HG03469 (cell line): Measurements from ENCODE around the gene GPR85.
"Not testable (repeated sequence)": the region's sequence is repeated elsewhere in the genome, so short reads cannot be mapped to it uniquely, and the experiment has no call there.

Experiments used
- ATAC-seq: cut with Tn5 transposase; IDR thresholded peaks from one replicate; pipeline ENCODE4 v1.9.1; 2021; ENCODE audit warnings: mild to moderate bottlenecking, moderate library complexity, moderate number of reproducible peaks; ENCODE audit not compliant: unreplicated experiment

Gene GPR85, protein sequence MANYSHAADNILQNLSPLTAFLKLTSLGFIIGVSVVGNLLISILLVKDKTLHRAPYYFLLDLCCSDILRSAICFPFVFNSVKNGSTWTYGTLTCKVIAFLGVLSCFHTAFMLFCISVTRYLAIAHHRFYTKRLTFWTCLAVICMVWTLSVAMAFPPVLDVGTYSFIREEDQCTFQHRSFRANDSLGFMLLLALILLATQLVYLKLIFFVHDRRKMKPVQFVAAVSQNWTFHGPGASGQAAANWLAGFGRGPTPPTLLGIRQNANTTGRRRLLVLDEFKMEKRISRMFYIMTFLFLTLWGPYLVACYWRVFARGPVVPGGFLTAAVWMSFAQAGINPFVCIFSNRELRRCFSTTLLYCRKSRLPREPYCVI

GRCh38 chr7:113086431-113086888 is at the start of gene GPR85:
TSS of gene GPR85 (minus strand) at chr7:113086827. CDS start at chr7:113084721, 2,106 bp downstream.
- ATAC-seq: no peak

DNA sequence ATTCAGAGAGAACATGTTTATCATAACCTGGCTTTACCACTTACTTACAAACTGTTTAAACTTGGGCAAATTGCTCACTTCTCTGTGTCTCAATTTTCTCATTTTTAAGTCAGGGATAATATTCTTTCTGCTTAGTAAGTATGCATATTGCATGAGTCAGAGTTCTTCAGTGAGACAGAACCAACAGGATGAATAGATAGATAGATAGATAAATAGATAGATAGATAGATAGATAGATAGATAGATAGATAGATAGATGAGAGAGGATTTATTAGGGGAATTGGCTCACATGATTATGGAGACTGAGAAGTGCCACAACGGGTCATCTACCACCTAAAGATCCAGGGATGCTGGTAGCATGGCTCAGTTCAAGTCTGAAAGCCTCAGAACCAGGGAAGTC is 47.4 kb upstream of the GPR85 start:
- no peak for ATAC-seq

DNA sequence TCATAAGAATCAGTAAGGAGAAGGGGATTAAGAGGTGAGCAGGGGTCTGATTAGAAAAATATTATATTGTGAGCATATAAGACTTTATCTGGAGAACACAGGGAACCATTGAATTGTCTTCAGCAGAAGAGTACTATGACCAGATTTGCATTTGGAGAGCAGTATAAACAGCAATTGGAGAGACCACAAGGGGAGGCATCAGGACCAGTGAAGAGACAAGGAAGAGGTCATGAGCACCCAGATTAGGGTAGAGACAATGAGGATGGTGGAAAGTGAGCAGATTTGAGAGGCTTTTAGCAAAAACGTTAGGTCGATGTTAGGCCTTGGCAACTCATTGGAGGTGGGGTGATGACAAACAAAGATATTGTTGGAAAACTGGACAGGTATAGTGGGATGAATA is 44.7 kb upstream of the GPR85 start:
- ATAC-seq: no peak

GRCh38 chr7:113128031-113128430 is 41.4 kb upstream of the GPR85 start:
- no peak for ATAC-seq

DNA sequence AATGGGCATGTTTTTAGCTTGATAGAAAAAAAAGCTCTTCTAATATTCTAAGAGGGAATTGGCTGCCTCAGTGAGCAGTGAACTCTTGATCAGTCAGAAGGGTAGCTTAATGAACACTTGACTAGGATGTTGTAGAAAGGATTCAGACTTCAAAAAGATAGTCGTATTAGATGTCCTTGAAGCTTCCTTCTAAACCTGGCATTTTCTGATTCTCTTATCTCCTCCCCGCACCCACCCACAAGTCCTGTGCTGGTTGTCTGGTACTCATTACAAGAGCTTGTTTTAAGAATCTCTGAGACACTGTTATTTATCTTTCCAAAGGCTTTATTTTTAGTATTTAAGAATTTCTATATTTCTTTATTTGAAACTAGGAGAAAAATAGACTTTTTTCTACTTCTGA is 39.1 kb upstream of the GPR85 start:
- no peak for ATAC-seq

- no peak for ATAC-seq
Observed at GRCh38 chr7:113122744-113123143, 36.1 kb upstream of the GPR85 start.

DNA sequence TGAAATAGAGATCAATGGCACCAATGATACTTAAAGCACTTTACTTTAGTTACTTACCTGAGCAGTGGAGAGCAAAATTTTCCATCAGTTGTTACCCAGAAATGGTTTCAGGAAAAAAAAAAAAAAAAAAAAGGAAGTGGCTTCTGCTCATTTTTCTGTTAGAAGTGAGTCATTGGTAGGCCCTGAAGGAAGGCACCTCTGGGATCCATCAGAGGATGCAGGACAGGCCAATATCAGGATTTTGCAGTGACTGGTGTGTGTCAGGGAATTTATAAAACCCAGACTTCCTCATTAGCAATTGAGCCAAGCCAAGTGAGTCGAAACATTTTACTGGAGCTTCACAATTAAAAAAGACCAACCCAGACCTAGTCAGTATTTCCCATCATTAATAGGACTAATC is 34.0 kb upstream of the GPR85 start:
- ATAC-seq: no peak

GRCh38 chr7:113119429-113119828 is 32.8 kb upstream of the GPR85 start:
- no peak for ATAC-seq

GRCh38 chr7:113118074-113118959 is 31.7 kb upstream of the GPR85 start, which contains the start of gene SMIM30:
TSS of gene SMIM30 (minus strand) at chr7:113118554. CDS start at chr7:113117578, 976 bp downstream.
- ATAC-seq: peak; percentile 97

GRCh38 chr7:113117374-113117774 is 30.7 kb upstream of the GPR85 start:
- not testable (repeated sequence) for ATAC-seq

GRCh38 chr7:113113912-113114311 is 27.3 kb upstream of the GPR85 start:
- ATAC-seq: no peak

GRCh38 chr7:113109718-113110117 is 23.1 kb upstream of the GPR85 start:
- ATAC-seq: no peak

GRCh38 chr7:113100121-113100603 is 13.5 kb upstream of the GPR85 start:
- ATAC-seq: no peak

DNA sequence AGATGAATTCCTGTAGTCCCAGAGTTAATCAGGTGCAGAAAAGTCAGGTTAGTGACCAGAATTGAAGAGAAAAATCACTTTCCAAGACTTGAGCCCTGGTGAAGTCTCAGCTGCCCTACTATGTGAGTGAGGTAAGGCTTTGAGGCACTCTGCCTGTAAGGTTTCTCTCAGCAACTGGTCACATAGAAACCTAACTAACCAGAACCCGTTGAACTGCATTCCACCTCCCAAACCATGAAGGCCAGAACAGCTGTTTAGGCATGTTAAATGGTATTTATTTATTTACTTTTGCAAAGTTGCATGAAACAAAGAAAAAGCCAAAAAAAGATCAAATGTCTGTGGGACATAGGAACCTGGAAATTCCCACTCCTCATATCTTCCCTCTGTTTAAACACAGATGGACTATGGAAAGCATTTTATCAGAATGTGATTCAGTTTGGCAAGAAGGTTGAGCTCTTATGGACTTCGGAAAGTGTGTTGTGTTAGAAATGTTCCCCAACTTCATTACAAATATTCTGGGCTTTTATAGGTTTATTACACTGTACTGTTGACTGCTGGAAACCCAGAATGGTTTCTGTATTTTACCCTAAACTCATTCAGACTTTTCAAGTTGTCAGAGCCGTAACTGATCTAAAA is 12.8 kb upstream of the GPR85 start:
- no peak for ATAC-seq

GRCh38 chr7:113094517-113095249 is 8.1 kb upstream of the GPR85 start:
- no peak for ATAC-seq

- ATAC-seq: no peak
Observed at GRCh38 chr7:113093561-113093960, 6.9 kb upstream of the GPR85 start.

GRCh38 chr7:113092762-113093161 is 6.1 kb upstream of the GPR85 start:
- no peak for ATAC-seq

DNA sequence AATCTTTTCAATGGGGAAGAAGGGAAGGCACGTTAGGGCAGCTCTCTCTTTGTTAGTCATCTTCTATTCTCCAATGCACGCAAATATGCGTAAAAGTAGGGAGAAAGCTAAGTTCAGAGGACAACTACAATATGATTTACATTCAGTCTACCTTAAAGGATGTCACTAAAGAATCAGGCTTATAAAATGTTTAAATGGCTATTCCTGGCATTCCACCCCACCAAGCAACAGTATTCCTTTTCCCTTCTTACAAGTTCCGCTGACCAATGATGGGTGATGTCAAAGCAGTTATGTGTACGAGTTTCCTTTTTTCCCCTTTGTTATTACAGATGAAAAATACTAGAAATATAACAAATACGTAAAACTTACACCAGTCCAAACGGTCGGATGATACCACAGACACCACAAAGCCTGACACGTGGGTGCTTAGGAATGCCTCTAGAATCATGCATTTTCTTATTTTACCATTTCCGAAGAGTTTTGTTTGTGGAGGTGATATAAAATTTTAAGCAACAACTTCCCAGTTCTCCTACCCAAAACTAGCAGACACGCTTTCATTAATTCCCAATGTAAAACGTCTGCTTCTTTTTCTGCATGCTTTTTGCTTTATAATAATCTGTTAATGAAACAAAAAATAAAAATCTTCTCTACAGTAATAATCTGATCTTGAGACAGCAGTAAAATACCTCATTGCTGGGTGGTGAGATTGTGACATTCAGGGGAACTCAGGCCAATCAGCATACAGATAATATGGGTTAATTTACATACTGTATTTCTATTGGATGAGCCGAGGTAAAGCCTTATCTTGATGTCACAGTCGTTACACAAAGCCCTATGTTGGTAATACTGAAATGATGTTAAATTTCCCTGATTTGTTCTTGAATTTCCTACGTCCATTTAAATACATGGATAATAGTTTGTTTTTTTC is 708 bp upstream of the GPR85 start:
- ATAC-seq: no peak

DNA sequence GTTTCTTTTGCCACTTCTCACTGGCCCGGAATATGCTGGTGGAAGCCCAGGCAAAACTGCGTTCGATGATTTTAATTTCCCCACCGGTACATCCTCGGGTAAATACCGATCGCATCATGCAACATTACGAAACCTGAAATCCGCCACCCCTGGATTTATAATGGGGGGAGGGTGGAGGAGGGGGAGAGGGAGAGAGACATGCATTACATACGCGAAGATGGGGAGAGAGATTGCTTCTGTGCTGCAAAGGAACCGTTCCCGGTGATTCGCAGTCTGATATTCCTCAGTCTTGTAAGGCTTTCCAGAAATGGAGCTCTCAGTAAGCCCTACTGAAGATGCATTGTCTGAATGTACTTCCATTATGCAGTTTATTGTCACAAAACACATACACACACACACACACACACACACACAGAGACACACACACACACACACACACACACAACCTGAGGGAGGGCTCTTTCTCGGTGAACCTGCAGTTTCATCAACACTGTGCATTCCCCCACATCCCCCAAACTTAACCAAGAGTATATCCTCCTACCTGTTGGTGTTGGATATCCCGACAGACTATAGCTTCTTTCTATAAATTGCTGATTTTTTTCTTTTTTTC is 741 bp downstream of the GPR85 start:
- ATAC-seq: no peak
